ENCODE results near the gene EML5. TPM values are rescaled to one million over a fixed set of nuclear protein-coding genes. Genes with fewer than 3 reads are reported as not detected.

Gene EML5
- 10 to 100 TPM in 3 of 9 donors, 1 to 10 TPM in 6; 2.0 to 17.3 (median 8.3) TPM for total RNA-seq
- 1 to 10 TPM; 1.8 to 6.0 (median 5.6) TPM for polyA plus RNA-seq
- long read RNA-seq, donor 1 = 0 reads
- long read RNA-seq, donor 2 = 0 reads
- long read RNA-seq, donor 3, full-length matches to known transcripts = 1 of 1 reads
- long read RNA-seq, donor 3, partial matches to known transcripts = 0 of 1 reads
- long read RNA-seq, donor 3, other reads (novel, unspliced or antisense) = 0 of 1 reads
- long read RNA-seq, donor 4 = 0 reads
- long read RNA-seq, donor 5, partial matches to known transcripts = 1 of 1 reads
- long read RNA-seq, donor 5, other reads (novel, unspliced or antisense) = 0 of 1 reads
- long read RNA-seq, donor 6, partial matches to known transcripts = 0 of 1 reads
- long read RNA-seq, donor 6, other reads (novel, unspliced or antisense) = 1 of 1 reads
- long read RNA-seq, donor 7 = 0 reads
- long read RNA-seq, donor 8 = 0 reads
- long read RNA-seq, donor 9 = 0 reads
- long read RNA-seq, donor 10 = 0 reads

DNA sequence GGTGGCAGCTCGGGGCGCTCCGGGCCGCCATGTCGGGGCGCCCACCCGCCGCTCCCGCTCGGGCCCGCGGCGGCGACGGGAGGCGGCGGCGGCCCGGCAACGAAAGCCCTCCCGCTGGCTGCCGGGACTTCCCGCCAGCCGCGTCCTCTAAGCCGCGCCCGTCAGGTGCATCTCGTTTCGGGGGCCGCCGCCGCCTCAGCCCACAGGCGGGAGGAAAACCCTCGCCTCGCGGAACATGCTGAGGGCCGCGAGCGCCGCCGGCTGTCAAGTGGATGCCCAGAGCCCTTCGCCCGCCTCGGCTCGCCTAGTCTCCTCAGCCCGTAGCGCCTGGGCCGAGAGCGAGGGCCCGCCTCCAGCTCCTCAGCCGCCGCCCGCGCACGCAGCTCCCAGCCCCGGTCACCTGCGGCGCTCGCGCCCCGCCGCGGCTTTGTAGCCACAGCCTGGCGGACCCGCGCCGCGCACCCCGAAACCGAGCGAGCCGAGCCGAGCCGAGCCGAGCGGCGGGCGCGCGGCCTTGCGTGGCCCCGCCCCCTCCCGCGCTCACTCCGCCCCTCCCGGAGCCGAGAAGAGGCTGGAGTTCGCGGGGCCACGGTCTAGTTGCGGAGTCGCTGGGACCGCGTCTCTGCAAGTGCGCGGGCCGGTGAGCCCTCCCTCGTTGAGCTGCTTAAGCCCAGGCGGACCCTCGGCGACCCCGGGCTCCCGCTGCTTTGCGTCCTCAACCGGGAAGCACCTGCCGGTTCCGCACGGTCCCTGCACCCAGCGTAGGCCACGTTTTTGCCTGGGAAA is at the start of gene EML5:
TSS of gene EML5 (minus strand) at position 481 of the 786 bp plus-strand sequence. CDS start at position 31, 450 bp downstream.
- TF ChIP-seq, protein P1, sequence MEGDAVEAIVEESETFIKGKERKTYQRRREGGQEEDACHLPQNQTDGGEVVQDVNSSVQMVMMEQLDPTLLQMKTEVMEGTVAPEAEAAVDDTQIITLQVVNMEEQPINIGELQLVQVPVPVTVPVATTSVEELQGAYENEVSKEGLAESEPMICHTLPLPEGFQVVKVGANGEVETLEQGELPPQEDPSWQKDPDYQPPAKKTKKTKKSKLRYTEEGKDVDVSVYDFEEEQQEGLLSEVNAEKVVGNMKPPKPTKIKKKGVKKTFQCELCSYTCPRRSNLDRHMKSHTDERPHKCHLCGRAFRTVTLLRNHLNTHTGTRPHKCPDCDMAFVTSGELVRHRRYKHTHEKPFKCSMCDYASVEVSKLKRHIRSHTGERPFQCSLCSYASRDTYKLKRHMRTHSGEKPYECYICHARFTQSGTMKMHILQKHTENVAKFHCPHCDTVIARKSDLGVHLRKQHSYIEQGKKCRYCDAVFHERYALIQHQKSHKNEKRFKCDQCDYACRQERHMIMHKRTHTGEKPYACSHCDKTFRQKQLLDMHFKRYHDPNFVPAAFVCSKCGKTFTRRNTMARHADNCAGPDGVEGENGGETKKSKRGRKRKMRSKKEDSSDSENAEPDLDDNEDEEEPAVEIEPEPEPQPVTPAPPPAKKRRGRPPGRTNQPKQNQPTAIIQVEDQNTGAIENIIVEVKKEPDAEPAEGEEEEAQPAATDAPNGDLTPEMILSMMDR (IDR thresholded peaks at IDR 0.05) = peak; percentile 17 to 72 (median 50)
- TF ChIP-seq POLR2A (IDR thresholded peaks at IDR 0.05) = peak; percentile 37 to 78
- intact Hi-C loops (cut with DNase I) = loop anchor here in 1 of 2 donors (5.0 to 10.0 kb wide), 2 partner anchors 52 to 120 kb away; no protein-coding TSS in a partner anchor
- 0 to 2% (median 1%) methylated on average over 7 to 111 of the region's 111 CpGs for WGBS, 4 donors

DNA sequence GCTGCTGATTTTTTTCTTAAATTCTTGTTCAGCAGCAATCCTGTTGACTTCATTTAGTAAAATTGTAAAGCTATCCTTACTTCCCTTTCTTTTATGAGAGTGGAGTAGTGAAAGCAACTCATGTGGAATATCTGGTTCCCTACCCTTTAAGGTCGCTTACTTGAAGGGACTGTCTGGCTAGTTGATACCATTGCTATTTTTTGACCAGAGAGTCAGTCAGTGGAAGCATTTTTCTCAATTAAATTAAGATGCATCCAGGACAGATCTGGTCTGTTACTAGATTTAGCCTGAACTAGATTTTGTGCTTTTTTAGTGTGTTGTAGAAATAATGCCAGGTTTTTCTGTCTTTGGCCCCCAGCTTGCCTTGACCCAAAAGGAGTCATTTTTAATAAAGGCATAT is 49.7 kb upstream of the EML5 start:
- no peak for DNase-seq
- Histone ChIP-seq H3K36me3 (replicated peaks in 1 of 2) (no peaks in the 10 kb centered on the region), H3K9me3 (replicated peaks in 1 of 3) (no peaks in the 10 kb centered on the region), H3K27ac (peak overlapping the region in 2 of 5 donors; percentile 0 to 40), H3K4me1 (replicated peaks in 1 of 2) (peaks cover 0 to 21% of the 10 kb centered on the region in 2 donors), H3K27me3 (no peaks in the 10 kb centered on the region), H3K4me3 (no peak overlapping the region)
- 47 to 60% (median 58%) methylated on average over 1 of the region's 1 CpG for WGBS, 4 donors
- TF ChIP-seq, protein P1 (IDR thresholded peaks at IDR 0.05) = no peak
- TF ChIP-seq POLR2A (IDR thresholded peaks at IDR 0.05) = no peak
- intact Hi-C loops (cut with DNase I) = loop anchor here in 1 of 2 donors (10.0 kb wide), 1 partner anchor 48 kb away; the partner anchor contains the start of gene EML5

More for the DNA sequence above, at the start of gene EML5:
- no peaks in the 10 kb centered on the region for H3K4me1 ChIP-seq (replicated peaks in 1 of 2)
- no peaks in the 10 kb centered on the region for H3K36me3 ChIP-seq (replicated peaks in 1 of 2)
- H3K27ac ChIP-seq = peak within 1 kb of the TSS; percentile 41 to 90 (median 63)
- H3K27me3 ChIP-seq = no peaks in the 10 kb centered on the region
- no peaks in the 10 kb centered on the region for H3K9me3 ChIP-seq (replicated peaks in 1 of 3)
- peak; percentile 88 to 93 (median 89) for DNase-seq
- H3K4me3 ChIP-seq = peak within 1 kb of the TSS; percentile 36 to 93 (median 50)

DNA sequence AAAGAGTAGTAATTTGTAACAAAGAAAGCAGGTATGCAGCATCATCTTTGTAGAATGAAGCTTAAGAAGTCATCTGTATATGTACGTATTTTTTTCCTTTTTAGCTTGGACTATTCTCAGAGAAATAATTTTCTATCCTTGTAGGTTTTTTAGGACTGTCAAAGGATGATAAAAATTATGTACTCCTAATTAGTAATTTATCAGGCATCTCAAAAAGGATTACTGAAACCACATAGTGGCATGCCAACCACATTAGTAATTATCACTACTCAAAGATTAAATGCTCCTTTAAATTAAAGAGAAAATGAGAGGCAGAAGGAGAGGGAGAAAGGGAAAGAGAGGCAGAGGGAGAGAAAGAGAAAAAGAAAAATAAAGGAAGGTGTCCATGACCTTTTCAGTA is 49.0 kb upstream of the EML5 start:
- TF ChIP-seq, protein P1 (IDR thresholded peaks at IDR 0.05) = no peak
- no peak for TF ChIP-seq POLR2A (IDR thresholded peaks at IDR 0.05)
- no peaks in the 10 kb centered on the region for H3K27me3 ChIP-seq
- H3K9me3 ChIP-seq (replicated peaks in 1 of 3) = no peaks in the 10 kb centered on the region
- H3K36me3 ChIP-seq (replicated peaks in 1 of 2) = no peaks in the 10 kb centered on the region
- no peak overlapping the region for H3K4me3 ChIP-seq
- WGBS, 4 donors = 53 to 73% (median 62%) methylated on average over 1 of the region's 1 CpG
- H3K4me1 ChIP-seq (replicated peaks in 1 of 2) = peaks cover 0 to 21% of the 10 kb centered on the region in 2 donors
- intact Hi-C loops (cut with DNase I) = loop anchor here in 1 of 2 donors (10.0 kb wide), 1 partner anchor 47 kb away; the partner anchor contains the start of gene EML5
- peak overlapping the region in 2 of 5 donors; percentile 0 to 40 for H3K27ac ChIP-seq
- DNase-seq = no peak

DNA sequence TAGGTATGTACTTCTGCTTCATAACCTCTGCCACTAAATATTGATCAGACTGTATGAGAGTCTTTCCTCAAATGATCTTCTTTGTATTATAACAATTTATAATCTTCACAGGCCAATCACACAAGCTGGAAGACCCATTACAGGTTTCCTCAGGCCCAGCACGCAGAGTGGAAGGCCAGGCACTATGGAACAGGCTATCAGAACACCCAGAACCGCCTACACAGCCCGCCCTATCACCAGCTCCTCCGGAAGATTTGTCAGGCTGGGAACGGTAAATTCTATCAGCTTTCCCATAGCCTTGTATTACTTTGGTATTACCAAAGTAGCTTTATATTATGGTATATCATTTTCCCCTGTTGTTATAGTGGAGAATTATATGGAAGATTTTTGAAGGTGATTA is 48.2 kb upstream of the EML5 start:
- no peaks in the 10 kb centered on the region for H3K9me3 ChIP-seq (replicated peaks in 1 of 3)
- H3K27me3 ChIP-seq = no peaks in the 10 kb centered on the region
- no peak for DNase-seq
- peaks cover 0 to 28% of the 10 kb centered on the region in 2 donors for H3K4me1 ChIP-seq (replicated peaks in 1 of 2)
- H3K27ac ChIP-seq = no peak overlapping the region
- no peak overlapping the region for H3K4me3 ChIP-seq
- WGBS, 4 donors = 90 to 100% (median 97%) methylated on average over 5 of the region's 5 CpGs
- intact Hi-C loops (cut with DNase I) = loop anchor here in 1 of 2 donors (10.0 kb wide), 1 partner anchor 46 kb away; the partner anchor contains the start of gene EML5
- TF ChIP-seq POLR2A (IDR thresholded peaks at IDR 0.05) = no peak
- TF ChIP-seq, protein P1 (IDR thresholded peaks at IDR 0.05) = no peak
- no peaks in the 10 kb centered on the region for H3K36me3 ChIP-seq (replicated peaks in 1 of 2)
